ENCODE results near the gene CARS2. TPM values are rescaled to one million over a fixed set of nuclear protein-coding genes. Genes with fewer than 3 reads are reported as not detected.
"Not testable (repeated sequence)": the region's sequence is repeated elsewhere in the genome, so short reads cannot be mapped to it uniquely, and the experiment has no call there.

The CARS2 gene
- total RNA-seq, 1 experiment from 2014 or later = 52.9 TPM

DNA sequence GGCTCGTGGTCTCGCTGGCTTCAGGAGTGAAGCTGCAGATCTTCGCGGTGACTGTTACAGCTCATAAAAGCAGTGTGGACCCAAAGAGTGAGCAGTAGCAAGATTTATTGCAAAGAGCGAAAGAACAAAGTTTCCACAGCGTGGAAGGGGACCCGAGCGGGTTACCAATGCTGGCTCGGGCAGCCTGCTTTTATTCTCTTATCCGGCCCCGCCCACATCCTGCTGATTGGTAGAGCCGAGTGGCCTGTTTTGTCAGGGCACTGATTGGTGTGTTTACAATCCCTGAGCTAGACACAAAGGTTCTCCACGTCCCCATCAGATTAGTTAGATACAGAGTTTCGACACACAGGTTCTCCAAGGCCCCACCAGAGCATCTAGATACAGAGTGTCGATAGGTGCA lies 73.7 kb downstream of the CARS2 start:
- H3K4me2 ChIP-seq (ENCODE audit: low read length); BruUV-seq (replicated peaks); H4K20me1 ChIP-seq (ENCODE audit: insufficient read depth); H3K4me3 ChIP-seq (replicated peaks in 1 of 2; ENCODE audit: low read depth in 1 of 2, low read length in 2 of 2); H3K27ac ChIP-seq (ENCODE audit: low read depth, low read length); H2AFZ ChIP-seq (ENCODE audit: low read depth, low read length, poor library complexity, severe bottlenecking); H3K9me2 ChIP-seq (ENCODE audit: insufficient read depth); intact Hi-C loops (cut with micrococcal nuclease); H3K27me3 ChIP-seq (ENCODE audit: insufficient read depth, low read length); DNase-seq (ENCODE audit: low read depth, low spot score); RAD21 ChIA-PET (ENCODE audit: low non-redundant PET in 1 of 2, low total read pairs in 2 of 2, uncharacterized antibody in 2 of 2, unreplicated experiment in 2 of 2); H3K9ac ChIP-seq (ENCODE audit: low read length); H3K9me3 ChIP-seq (ENCODE audit: control insufficient read depth in 1 of 2, insufficient read depth in 1 of 2, low read depth in 1 of 2, low read length in 2 of 2); ATAC-seq: not testable (repeated sequence)
- peaks cover 0 to 13% of the 10 kb centered on the region in 2 experiments; a peak in 1 of 4 replicates for H3K4me1 ChIP-seq (ENCODE audit: control insufficient read depth in 1 of 2, insufficient read depth in 2 of 2, low read length in 2 of 2)
- ChIA-PET POLR2A (interaction anchor here (0.7 kb wide), 1 partner anchor 170 kb away, joined by 3 read pairs; no protein-coding TSS in a partner anchor), CTCF (interaction anchor here (0.7 kb wide), 1 partner anchor 14 kb away, joined by 3 read pairs; no protein-coding TSS in a partner anchor)
- H3K36me3 ChIP-seq (ENCODE audit: control insufficient read depth in 1 of 2, insufficient read depth in 2 of 2, low read length in 2 of 2) = peaks cover 13 to 25% of the 10 kb centered on the region in 2 experiments; a peak in 3 of 4 replicates
- peaks cover 71% of the 10 kb centered on the region for H3K79me2 ChIP-seq (ENCODE audit: insufficient read depth, low read length)

- Histone ChIP-seq H2AFZ (ENCODE audit: low read depth, low read length, poor library complexity, severe bottlenecking) (no peak overlapping the region), H3K9me3 (ENCODE audit: control insufficient read depth in 1 of 2, insufficient read depth in 1 of 2, low read depth in 1 of 2, low read length in 2 of 2) (no peaks in the 10 kb centered on the region), H3K4me3 (replicated peaks in 1 of 2; ENCODE audit: low read depth in 1 of 2, low read length in 2 of 2) (no peak overlapping the region), H3K4me1 (ENCODE audit: control insufficient read depth in 1 of 2, insufficient read depth in 2 of 2, low read length in 2 of 2) (peaks cover 0 to 13% of the 10 kb centered on the region in 2 experiments; a peak in 1 of 4 replicates), H4K20me1 (ENCODE audit: insufficient read depth) (0 out of 2 replicates have a peak, but pooled peaks cover 7% of the 10 kb centered on the region), H3K9me2 (ENCODE audit: insufficient read depth) (no peaks in the 10 kb centered on the region), H3K4me2 (ENCODE audit: low read length) (no peak overlapping the region), H3K27ac (ENCODE audit: low read depth, low read length) (no peak overlapping the region), H3K79me2 (ENCODE audit: insufficient read depth, low read length) (peaks cover 85% of the 10 kb centered on the region), H3K9ac (ENCODE audit: low read length) (no peak overlapping the region), H3K27me3 (ENCODE audit: insufficient read depth, low read length) (no peaks in the 10 kb centered on the region), H3K36me3 (ENCODE audit: control insufficient read depth in 1 of 2, insufficient read depth in 2 of 2, low read length in 2 of 2) (peaks cover 8 to 19% of the 10 kb centered on the region in 2 experiments; a peak in 3 of 4 replicates)
- ChIA-PET CTCF (no interaction called here), RAD21 (ENCODE audit: low non-redundant PET in 1 of 2, low total read pairs in 2 of 2, uncharacterized antibody in 2 of 2, unreplicated experiment in 2 of 2) (interaction anchor here in 1 of 2 experiments (0.7 kb wide), 1 partner anchor 37 kb away, joined by 3 read pairs; no protein-coding TSS in a partner anchor), POLR2A (no interaction called here)
- TF ChIP-seq, protein P1, sequence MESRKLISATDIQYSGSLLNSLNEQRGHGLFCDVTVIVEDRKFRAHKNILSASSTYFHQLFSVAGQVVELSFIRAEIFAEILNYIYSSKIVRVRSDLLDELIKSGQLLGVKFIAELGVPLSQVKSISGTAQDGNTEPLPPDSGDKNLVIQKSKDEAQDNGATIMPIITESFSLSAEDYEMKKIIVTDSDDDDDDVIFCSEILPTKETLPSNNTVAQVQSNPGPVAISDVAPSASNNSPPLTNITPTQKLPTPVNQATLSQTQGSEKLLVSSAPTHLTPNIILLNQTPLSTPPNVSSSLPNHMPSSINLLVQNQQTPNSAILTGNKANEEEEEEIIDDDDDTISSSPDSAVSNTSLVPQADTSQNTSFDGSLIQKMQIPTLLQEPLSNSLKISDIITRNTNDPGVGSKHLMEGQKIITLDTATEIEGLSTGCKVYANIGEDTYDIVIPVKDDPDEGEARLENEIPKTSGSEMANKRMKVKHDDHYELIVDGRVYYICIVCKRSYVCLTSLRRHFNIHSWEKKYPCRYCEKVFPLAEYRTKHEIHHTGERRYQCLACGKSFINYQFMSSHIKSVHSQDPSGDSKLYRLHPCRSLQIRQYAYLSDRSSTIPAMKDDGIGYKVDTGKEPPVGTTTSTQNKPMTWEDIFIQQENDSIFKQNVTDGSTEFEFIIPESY (IDR thresholded peaks at IDR 0.05; ENCODE audit: extremely low read depth, insufficient replicate concordance, low read length) = no peak
- no peak for TF ChIP-seq EZH2 (IDR thresholded peaks at IDR 0.05)
- no peak for TF ChIP-seq POLR2AphosphoS5 (IDR thresholded peaks at IDR 0.05; ENCODE audit: low read depth, low read length)
- no peak for TF ChIP-seq POLR2A (IDR thresholded peaks at IDR 0.05; ENCODE audit: borderline replicate concordance, extremely low read depth, insufficient read depth, insufficient read length)
- TF ChIP-seq YY1 (IDR thresholded peaks at IDR 0.05; ENCODE audit: extremely low read depth, insufficient replicate concordance, low read depth, low read length) = no peak
- TF ChIP-seq, protein P2, sequence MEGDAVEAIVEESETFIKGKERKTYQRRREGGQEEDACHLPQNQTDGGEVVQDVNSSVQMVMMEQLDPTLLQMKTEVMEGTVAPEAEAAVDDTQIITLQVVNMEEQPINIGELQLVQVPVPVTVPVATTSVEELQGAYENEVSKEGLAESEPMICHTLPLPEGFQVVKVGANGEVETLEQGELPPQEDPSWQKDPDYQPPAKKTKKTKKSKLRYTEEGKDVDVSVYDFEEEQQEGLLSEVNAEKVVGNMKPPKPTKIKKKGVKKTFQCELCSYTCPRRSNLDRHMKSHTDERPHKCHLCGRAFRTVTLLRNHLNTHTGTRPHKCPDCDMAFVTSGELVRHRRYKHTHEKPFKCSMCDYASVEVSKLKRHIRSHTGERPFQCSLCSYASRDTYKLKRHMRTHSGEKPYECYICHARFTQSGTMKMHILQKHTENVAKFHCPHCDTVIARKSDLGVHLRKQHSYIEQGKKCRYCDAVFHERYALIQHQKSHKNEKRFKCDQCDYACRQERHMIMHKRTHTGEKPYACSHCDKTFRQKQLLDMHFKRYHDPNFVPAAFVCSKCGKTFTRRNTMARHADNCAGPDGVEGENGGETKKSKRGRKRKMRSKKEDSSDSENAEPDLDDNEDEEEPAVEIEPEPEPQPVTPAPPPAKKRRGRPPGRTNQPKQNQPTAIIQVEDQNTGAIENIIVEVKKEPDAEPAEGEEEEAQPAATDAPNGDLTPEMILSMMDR (IDR thresholded peaks at IDR 0.05 in 2 of 3, conservative IDR thresholded peaks at IDR 0.05 in 1 of 3; ENCODE audit: borderline replicate concordance in 1 of 3, insufficient read depth in 1 of 3, low read depth in 2 of 3, low read length in 2 of 3) = no peak
- TF ChIP-seq FOSL1 (IDR thresholded peaks at IDR 0.05; ENCODE audit: low read depth) = no peak
- no peak for TF ChIP-seq ZFX (IDR thresholded peaks at IDR 0.05)
- TF ChIP-seq REST (IDR thresholded peaks at IDR 0.05; ENCODE audit: low read depth) = no peak
- ATAC-seq = no peak
- DNase-seq (ENCODE audit: low read depth, low spot score) = no peak
- intact Hi-C loops (cut with micrococcal nuclease) = no loop called here
- no TSS peak for BruUV-seq (replicated peaks)
Observed at GRCh38 chr13:110630566-110631119, 75.3 kb downstream of the CARS2 start.

Measured in HCT116 (cell line).